PC-9 (cell line): ENCODE data around the gene WDR59.

ENCODE experiments used
- CTCF ChIP-seq: fragments of 200-600 bp; sonication (generic); conservative IDR thresholded peaks from 2 replicates; pipeline ENCODE4 v1.6.1; 2017; ENCODE audit warnings: mixed run types, antibody characterized with exemption, mild to moderate bottlenecking, moderate library complexity
- EZH2 ChIP-seq: fragments of 200-600 bp; sonication (generic); IDR thresholded peaks from 2 replicates; pipeline ENCODE4 v1.8.0; 2017; ENCODE audit warnings: antibody characterized with exemption, low read depth

- TF ChIP-seq CTCF (no peak), EZH2 (no peak)
Observed at GRCh38 chr16:74951681-74952080, 33.2 kb downstream of the WDR59 start.
